GM18858 (cell line): ENCODE results near the gene GSAP.
"Not testable (repeated sequence)": the region's sequence is repeated elsewhere in the genome, so short reads cannot be mapped to it uniquely, and the experiment has no call there.

ENCODE experiments used
- ATAC-seq: cut with Tn5 transposase; IDR thresholded peaks from one replicate; pipeline ENCODE4 v1.9.1; 2021; ENCODE audit not compliant: unreplicated experiment

The GSAP gene

DNA sequence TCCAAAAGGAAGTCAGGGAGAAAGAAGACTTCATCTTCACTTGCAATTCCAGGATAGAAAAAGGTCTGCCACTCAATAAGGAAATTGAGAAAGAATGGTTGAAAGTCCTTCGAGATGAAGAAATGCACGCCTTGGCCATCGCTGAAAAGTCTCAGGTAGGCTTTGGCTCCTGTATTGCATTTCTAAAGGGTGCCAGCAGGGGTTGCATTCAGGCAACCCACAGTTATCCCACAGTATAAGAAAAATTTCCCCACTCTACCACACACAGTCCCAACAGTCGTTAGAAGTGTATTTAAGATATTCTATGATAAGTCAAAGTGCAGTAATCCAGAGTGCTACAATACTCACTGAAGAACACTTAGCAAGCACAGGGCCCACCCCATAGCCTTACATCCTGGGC lies 123.1 kb downstream of the GSAP start:
- no peak for ATAC-seq

DNA sequence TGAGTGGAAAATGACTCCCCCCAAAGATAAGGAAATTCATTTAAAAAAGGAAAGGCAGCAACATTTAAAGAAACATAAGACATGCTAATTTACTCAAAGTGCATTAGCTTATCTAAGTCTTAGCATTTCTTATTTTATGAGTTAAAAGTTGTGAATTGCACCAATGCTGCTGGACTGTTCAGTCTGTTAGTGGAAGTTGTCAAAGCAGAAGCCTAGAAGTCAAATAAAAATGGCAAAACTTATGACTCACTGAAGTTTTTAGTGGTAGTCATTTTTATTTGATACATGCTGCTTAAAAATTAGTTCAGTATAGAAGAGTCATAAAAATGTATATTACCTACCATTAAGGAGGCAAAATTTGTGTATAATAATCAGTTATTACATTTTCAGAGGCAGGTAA lies 125.7 kb downstream of the GSAP start:
- no peak for ATAC-seq

DNA sequence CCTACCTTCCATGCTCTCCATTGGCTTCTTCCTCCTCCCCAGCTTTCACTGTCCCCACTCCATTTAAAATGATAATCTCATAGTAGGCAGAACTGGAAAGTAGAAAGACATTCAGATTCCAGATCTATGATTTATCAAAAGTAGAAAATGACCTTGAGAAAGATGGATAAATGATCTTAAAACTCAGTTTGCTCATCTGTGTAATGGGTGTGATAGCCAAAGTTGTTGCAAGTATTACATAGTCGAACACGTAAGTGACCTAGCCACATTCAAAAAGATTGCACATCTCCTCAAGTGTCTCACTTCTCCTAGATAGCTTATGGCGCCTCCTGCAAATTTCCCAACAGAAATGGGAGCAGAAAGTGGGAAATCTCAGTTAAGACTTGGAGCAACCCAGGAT lies 126.8 kb downstream of the GSAP start:
- no peak for ATAC-seq

DNA sequence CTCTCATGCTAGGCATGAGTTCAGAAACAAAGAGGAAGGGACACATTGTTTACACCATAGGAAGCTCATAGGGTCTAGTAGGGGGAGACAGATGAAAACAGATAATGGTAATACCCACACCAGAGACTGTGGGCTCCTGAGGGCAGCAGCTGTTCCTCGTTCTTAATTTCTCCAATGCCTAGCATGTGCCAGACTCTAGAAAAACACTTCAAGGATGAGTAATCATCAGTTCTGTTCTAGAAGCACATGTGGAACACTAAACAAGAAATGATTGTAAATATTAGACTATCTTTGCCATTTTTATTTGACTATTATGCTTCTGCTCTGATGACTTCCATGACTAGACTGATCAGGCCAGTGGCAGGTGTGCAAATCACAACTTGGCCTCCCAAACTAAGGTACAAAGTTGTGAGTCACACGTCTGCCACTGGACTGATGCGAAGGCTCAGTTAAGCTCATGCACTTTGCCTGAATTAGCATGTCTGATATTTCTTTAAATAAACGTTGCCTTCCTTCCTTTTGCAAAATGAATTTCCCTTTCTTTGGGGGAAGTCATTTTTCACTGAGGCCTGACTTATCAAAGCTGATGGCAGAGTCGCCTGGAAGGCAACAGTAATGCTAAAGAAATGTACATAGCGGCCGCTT lies 127.4 kb downstream of the GSAP start:
- ATAC-seq, result no peak

DNA sequence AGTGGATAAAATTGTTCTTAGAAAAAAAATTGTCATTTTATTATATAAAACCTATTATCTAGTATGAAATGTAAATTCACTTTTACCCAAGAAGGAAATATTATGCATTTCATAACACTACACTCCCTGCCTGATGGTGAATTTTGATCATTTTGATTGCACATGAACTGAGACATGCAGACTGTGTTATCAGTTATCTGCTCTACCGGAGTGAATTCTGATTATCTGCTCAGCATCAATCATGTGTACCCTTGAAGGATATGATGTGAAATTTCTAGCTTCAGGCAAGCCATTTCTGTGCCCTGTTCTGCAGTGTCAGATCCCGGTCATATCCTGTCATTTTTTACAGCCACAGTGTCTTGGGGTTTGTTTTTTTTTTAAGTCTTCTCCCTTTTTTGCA lies 131.5 kb downstream of the GSAP start:
- ATAC-seq, result no peak

DNA sequence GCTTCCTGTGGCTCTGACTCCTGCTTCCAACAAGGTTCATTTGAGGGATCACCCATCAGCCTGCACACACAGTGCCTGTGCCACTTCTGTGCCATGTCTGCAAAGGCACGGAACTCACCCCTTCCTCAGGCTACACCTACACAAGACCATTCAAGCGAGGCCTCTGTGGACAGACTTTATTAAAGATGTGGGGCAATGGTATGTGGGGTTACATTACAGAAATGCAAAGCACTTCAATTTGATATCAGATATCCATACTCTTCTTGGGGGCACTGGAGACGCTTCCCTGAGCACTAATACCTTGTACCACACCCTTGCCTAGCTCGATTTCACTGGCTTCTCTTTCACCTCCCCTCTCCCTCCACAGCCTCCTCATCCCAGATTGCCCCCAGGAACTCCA lies 132.1 kb downstream of the GSAP start:
- ATAC-seq, result no peak

DNA sequence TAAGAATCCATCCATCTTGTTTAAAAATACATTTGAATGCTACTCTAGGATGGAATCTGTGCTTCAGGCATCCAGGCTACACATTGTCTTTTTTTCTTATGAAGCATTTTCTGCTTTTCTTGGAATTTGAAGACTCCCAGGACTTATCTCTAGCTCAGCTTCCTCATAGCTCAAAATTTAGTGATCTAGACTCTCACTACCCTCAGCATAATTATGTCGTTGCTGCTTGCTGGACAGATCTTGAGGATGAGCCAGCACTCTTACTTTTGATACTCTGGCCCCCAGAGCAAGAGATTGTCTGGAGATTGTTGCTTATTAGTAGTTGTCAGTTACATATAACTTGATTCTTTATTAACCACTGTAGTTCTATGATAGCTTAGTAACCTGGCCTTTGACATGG lies 133.3 kb downstream of the GSAP start:
- ATAC-seq, result no peak

DNA sequence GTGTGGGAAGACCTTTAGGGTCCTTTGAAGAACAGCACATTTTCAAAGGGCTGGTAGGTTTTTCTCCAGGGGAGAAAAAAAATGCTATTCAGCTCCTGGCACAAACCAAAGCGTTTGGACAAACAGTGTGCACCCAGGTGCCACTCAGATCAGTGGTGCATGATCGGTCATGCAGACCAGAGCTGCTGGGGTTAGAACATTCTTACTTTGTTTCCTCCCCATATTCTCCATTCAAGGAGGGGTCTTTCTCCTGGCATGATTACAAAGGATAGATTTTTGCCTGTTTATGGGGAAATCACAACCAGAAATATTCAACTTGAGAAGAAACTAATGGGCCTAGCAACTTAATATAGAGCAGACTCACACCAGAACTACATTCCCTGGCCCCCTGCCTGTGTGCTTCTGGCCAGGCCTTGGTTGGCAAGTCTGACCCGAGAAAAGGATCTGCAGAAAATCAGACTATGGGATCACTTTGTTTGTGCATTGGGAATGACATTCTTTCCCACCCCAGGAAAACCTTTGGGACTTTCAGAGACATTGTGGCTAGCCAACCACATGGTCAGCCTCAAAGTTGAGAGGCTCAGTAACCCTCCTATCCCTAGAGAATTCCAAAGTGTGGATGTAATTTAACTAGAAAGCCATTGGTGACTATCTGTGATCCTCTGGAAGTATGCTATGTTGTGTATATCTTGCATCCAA lies 134.2 kb downstream of the GSAP start:
- no peak for ATAC-seq

DNA sequence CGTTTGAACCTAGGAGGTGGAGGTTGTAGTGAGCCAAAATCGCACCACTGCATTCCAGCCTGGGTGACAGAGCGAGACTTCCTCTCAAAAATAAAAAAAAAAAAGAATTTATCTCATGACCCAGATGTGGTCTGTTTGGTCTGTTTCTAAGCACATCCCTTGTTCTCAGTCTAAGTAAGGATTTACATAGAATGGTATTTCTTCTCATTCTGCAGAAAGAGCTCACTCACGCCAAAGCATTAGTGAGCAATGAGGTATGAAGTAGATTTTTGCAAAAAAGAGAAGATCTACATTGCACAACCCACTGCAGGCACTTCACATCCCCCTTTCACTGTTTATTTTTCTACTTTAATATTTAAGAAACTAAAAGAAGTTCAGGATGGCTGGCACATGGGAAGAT lies 140.0 kb downstream of the GSAP start:
- ATAC-seq, result no peak

DNA sequence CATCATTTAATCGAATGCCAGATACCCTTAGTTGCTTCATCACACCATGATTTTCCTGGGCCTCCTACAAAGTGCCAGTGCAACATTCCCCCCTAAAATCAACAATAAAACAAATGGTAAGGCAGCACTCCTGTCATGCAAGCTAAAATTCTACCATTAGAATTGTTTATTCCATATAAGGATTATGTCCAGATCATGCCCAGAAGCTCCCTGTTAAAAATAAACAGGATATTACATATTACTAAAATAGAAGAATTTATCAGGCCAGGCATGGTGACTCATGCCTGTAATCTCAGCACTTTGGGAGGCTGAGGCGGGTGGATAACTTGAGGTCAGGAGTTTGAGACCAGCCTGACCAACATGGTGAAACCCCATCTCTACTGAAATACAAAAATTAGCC lies 140.5 kb downstream of the GSAP start:
- not testable (repeated sequence) for ATAC-seq

DNA sequence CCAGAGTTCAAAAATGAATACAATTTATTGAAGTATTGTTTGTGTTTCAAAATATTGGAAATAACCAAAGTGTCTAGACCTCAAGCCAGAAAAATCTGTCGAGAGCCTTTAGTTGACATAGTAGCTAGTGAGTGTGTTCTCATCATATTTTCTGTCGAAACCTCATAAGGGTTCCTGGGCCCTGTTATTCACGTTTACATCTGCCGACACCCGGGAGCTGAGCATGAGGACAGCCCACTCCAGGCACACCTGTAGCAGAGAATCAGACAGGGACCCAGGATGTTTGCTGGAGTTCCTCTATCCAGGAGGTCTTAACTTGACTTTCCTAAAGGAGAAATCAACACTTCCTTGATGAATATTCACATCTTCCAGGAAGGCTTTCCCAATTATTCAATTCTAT lies 144.4 kb downstream of the GSAP start:
- ATAC-seq, result no peak

DNA sequence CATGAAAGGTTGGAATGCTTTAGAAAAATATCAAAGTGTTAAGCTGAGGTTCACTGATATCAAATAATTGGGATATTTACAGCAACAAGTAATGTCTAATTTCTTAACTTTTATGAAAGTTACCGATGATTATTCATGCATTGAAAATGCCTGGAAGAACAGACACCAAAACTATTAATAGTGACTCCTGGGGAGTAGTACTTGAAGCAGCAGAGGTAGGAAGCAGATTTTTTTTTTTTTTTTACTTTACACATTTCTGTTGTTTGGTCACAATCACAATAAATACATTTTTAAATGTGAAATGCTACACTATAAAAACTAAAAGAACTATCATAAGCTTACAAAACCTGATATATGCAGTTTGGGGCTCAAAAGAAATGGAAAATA lies 146.1 kb downstream of the GSAP start:
- no peak for ATAC-seq

DNA sequence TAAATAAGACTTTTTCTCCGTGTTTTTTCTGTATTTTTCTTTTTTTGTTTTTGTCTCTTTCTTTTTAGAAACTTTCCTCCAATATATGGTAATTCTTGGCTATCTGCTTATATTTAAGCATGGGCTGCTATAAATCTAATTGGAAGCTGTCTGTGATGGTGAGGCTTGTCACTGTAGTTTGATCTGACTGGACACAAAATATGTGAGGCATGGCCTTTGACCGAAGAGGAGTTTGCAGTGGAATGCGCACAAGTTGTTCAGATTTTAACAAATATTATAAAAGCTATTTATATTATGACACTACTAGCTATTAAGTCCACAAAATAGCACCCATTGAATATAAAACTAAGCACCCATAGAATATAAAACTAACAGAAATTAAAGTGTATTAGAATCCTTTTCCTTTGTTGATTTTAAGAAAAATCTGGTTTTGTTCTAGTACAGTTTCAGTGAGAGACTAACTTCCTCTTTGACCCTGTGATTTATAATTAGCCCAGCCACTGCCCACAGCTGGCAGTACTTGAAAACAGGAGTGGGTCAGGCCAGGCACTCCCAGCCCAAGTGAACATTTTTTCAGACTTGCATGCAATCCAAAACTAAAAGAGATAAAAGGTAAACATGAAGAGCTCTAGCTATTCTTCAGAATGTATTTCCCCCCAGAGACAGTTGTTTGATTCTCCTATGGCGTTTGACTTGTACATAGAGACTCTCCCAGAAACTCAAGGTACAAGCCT lies 146.6 kb downstream of the GSAP start:
- peak; percentile 55 for ATAC-seq

DNA sequence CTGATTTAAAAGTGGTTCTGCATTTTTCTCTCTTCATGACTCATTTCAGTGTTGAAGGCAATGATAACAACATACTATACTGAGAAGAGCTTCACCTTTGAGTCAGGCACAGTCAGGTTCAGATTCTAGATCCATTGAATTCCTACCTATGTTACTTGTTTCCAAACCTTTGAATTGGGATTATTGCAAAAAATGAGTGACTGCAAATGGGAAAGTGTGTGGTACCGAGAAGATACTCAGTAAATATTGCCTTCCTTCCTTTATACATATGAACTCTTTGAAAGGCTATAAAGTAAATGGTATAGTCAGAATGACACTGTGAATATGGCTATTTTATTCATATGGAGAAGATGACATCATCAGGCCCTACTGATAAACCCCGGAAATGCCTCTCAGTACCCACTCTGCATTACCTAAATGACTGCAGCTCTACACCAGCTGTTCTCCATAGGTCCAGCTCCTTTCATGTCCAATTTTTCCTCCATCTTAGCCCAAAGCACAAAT lies 149.8 kb downstream of the GSAP start:
- peak; percentile 87 for ATAC-seq

DNA sequence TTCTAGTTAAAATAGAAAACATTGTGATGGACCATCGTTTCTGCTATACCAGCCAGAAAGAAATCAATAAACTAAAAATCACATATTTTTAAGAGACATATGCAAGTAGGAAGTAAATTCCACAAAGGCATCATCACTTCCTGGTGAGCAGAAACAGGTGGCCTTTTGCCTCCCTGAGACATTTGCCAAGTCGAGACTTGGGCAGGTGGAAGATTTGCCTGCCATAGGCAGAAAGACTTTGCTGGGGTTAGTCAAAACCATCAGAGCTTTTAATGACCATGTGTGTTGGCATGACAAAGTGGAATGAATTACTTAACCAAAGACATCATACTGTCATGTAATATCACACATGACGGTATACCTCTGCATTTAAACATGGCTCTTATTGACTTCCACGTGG lies 150.5 kb downstream of the GSAP start:
- ATAC-seq, result no peak

DNA sequence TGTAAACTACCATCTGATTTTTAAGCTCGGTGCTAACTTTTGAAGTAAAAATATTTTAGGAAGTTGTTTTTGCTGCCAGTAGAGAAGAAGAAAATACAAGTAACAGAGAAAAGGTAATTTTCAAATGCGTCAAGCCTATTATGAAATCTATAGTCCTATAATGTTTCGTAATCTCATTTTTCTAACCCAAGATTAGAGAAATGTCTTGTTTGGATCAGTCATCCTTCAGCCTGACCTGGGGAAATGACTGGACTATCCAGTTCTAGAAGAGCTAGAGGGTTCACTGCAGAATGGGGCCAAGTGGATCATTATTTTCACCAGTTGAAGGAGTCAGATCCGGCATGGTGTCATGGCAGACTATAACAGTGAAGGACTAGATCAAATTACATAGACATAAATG lies 153.8 kb downstream of the GSAP start:
- ATAC-seq, result no peak
